Cardiac fibroblast (primary cell): Measurements from ENCODE around the gene MSANTD7.
A peak's percentile ranks its signal among the peaks of the same experiment; 100 is the strongest.

Source experiments
- DNase-seq, 2 donors: peaks; one replicate each; pipeline versions ENCODE4 v3.0.0 to v3.0.0-alpha.2; 2010; ENCODE audit warnings: low read depth in 2 of 2
- H3K4me3 ChIP-seq, 2 donors: replicated peaks in 1 of 2; 1 replicate in 1 of 2; 2 replicates in 1 of 2; pipeline ENCODE4 v1.5.1; 2011; ENCODE audit warnings: low read depth in 2 of 2, low read length in 2 of 2, mild to moderate bottlenecking in 2 of 2, moderate library complexity in 1 of 2
- TF ChIP-seq, protein P1 (sequence below): IDR thresholded peaks from one replicate; pipeline ENCODE4 v1.5.1; 2011; ENCODE audit warnings: low read depth, mild to moderate bottlenecking, low read length, inconsistent platforms

MSANTD7 gene

DNA sequence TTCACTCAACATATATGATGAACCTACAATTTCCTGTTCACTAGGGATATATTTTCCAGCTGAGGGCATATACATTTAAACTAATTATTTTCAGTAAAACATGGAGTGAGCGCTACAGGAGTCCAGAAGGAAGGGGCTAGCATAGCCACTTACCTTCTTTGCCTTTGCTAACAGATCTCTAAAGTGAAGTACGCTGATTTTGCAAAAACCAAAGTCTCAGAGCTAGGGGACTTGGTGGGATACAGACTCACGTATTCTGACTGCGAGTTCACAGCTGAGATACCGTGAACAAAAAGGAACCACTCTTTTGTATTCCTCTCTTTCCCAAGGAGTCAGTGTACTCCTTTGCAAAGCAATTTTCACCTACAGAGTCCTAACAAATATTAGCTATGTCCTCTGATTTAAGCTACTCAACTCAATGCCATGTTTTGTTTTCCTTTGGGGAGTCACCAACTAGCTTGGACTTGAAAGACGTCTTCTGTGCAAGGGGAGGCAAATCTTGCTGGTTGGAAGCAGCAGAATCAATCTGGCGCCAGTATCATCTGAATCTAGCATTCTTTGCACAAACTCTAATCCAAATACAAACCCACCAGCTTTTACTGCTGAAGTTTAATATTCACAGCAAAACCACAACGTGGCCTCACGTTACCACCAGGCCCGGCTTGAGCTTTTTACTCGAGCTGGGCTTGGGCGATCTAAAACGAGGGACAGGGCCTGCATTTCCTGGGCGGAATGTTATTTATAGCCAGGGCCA is 926 bp upstream of the MSANTD7 start:
- H3K4me3 ChIP-seq = peak overlapping the region; percentile 74 to 99
- DNase-seq = no peak
- TF ChIP-seq, protein P1, sequence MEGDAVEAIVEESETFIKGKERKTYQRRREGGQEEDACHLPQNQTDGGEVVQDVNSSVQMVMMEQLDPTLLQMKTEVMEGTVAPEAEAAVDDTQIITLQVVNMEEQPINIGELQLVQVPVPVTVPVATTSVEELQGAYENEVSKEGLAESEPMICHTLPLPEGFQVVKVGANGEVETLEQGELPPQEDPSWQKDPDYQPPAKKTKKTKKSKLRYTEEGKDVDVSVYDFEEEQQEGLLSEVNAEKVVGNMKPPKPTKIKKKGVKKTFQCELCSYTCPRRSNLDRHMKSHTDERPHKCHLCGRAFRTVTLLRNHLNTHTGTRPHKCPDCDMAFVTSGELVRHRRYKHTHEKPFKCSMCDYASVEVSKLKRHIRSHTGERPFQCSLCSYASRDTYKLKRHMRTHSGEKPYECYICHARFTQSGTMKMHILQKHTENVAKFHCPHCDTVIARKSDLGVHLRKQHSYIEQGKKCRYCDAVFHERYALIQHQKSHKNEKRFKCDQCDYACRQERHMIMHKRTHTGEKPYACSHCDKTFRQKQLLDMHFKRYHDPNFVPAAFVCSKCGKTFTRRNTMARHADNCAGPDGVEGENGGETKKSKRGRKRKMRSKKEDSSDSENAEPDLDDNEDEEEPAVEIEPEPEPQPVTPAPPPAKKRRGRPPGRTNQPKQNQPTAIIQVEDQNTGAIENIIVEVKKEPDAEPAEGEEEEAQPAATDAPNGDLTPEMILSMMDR = no peak

DNA sequence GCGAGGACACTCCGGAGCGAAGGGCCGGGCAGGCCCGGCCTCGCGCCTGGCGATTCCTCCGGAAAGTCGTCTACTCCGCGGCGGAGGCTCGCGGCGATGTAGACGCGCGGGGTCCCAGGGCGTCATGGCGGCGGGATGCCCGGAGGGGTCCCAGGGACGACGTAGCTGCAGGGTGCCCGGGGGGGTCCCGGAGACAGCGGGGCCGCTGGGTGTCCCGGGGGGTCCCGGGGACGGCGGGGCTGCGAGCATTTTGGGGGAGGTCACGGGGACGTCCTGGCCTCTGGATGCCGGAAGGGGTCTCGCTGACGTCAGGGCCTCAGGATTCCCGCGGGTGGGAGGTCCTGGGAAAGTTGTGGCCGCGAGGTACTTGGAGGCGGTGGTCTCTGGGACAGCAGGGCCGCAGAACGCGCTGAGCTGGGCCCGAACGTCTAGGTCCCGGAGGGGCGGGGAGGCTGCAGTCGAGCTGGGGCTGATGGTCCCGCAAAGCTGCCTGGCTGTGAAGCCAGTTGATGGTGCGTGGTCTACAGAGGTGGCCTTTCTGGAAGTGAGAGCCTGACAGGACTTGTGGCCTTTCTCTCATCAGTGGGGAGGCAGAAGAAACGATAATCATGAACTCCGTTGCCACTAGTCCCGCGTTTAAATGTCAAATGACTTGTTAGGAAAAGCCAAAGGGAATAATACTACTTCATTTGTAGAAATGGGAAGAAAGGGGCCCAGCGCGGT is 637 bp downstream of the MSANTD7 start:
- H3K4me3 ChIP-seq = peak overlapping the region; percentile 99 to 100
- DNase-seq = peak; percentile 16 to 26

DNA sequence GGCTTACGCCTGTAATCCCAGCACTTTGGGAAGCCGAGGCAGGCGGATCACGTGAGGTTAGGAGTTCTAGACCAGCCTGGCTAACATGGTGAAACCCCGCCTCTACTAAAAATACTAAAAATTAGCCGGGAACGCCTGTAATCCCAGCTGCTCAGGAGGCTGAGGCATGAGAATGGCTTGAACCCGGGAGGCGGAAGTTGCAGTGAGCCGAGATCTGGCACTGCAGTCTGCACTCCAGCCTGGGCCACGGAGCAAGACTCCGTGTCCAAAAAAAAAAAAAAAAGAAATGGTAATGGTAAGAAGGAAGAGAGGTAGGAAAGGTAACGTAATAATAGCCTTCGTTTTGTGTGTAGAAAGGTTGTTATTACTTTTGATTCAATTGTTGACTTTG is 1.2 kb downstream of the MSANTD7 start:
- peak overlapping the region; percentile 99 to 100 for H3K4me3 ChIP-seq
- TF ChIP-seq, protein P1 = no peak
- DNase-seq = peak in 1 of 2 donors; percentile 38

More for the DNA sequence above, 637 bp downstream of the MSANTD7 start:
- TF ChIP-seq, protein P1 = no peak

DNA sequence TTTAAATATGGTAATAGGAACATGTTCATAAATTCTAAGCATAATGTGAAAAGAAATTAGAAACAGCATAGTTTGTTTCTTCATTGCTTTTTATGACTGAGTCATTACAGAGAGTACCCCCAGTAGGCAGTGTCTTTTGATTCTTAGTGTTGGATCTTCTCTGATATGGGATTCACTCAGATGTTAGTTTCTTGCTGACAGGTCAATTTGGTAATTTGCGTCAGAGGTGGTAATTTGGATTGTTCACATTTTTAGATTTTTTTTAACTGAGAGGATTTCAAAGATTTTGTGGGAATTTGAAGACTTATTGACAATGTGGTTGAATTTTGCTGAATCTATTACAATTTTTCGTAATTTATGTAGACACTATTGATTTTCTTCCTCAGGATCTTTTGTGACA is 2.1 kb downstream of the MSANTD7 start:
- TF ChIP-seq, protein P1 = no peak
- H3K4me3 ChIP-seq = no peak overlapping the region
- no peak for DNase-seq

DNA sequence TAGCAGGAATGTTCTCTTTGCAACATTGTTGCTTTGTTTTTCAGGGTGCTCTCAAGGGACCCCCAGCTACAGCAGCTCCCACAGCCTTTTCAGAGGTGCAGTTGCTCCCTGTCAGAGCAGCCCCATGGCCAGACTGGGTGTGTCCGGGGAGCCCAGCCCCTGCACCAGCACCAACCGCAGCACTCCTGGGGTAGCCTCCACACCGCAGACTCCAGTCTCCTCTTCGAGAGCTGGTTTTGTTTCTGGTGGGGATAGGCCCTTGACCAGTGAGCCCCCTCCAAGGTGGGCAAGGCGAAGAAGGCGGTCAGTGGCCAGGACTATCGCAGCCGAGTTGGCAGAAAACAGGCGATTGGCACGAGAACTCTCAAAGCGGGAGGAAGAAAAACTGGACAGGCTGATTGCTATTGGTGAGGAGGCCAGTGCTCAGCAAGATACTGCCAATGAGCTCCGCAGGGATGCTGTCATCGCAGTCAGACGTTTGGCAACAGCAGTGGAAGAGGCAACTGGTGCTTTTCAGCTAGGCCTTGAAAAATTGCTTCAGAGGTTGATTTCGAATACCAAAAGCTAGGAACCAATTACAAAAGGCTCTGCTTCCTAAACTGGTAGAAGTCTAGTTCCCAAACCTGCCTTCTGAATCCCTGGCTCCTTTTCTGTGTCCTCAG is 5.4 kb downstream of the MSANTD7 start:
- no peak for DNase-seq
- H3K4me3 ChIP-seq = no peak overlapping the region
- TF ChIP-seq, protein P1 = no peak

DNA sequence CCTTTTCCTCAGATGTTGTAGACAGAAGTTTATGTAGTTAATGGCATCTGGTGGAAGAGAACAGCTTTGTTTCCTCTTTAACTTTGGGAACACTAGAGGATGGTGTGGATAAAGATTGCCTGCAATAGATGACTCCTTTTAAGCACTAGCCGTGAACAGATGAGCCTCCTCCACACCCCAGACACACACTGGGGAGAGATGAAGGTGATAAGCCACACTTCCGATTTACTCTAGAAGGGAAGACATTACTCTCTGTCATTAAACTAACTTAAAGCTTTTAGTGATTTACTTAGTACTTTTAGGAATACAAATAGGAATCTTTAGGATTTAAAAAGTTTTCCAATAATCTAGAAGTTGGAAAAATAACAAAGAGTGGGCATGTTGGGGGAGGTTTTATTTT is 6.8 kb downstream of the MSANTD7 start:
- TF ChIP-seq, protein P1 = no peak
- H3K4me3 ChIP-seq = no peak overlapping the region
- DNase-seq = no peak
